ENCODE results near the gene SART3. TPM values are rescaled to one million over a fixed set of nuclear protein-coding genes. Genes with fewer than 3 reads are reported as not detected.
A peak's percentile ranks its signal among the peaks of the same experiment; 100 is the strongest.

SART3 gene
- total and polyA plus RNA-seq, 10 of the 15 experiments (the other 5 are each of a cell fraction or from before 2014, with no cell fraction given): 8.8 to 179 (median 54.9) TPM

DNA sequence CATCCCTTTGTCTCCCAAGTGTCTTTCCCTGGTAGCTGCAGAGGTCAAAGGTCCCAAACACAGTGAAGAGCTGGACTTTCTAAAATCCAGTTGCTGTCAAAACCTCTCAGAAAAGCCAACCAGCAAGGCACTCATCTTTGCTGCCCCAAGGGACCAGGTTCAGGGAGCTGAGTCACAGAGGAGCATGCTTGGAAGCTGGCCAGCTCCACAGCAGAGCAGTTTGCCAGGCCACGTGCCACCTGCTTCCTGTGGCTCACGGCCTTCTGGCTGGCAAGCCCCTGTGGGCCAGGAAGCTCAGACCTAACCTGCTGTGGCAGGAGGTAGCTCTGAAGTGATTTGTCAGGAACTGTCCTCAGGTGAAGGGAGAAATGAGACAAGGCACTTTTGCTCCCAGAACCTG, 5.0 kb upstream of the SART3 start (continued):
- TF ChIP-seq NR2C2 (IDR thresholded peaks at IDR 0.05; ENCODE audit: borderline replicate concordance, control insufficient read depth, insufficient read length, low read depth): no peak
- TF ChIP-seq RFX5 (IDR thresholded peaks at IDR 0.05; ENCODE audit: low read depth, low read length): no peak
- TF ChIP-seq HDGF (IDR thresholded peaks at IDR 0.05): 0 out of 2 replicates have a peak, but pooled peaks have one; percentile 53
- peak; percentile 88 for TF ChIP-seq IKZF1 (conservative IDR thresholded peaks at IDR 0.05)
- no peak for TF ChIP-seq CBX3 (IDR thresholded peaks at IDR 0.05; ENCODE audit: borderline replicate concordance, low read depth)
- no peak for TF ChIP-seq ATF7 (IDR thresholded peaks at IDR 0.05; ENCODE audit: low read depth)
- TF ChIP-seq, protein P1, sequence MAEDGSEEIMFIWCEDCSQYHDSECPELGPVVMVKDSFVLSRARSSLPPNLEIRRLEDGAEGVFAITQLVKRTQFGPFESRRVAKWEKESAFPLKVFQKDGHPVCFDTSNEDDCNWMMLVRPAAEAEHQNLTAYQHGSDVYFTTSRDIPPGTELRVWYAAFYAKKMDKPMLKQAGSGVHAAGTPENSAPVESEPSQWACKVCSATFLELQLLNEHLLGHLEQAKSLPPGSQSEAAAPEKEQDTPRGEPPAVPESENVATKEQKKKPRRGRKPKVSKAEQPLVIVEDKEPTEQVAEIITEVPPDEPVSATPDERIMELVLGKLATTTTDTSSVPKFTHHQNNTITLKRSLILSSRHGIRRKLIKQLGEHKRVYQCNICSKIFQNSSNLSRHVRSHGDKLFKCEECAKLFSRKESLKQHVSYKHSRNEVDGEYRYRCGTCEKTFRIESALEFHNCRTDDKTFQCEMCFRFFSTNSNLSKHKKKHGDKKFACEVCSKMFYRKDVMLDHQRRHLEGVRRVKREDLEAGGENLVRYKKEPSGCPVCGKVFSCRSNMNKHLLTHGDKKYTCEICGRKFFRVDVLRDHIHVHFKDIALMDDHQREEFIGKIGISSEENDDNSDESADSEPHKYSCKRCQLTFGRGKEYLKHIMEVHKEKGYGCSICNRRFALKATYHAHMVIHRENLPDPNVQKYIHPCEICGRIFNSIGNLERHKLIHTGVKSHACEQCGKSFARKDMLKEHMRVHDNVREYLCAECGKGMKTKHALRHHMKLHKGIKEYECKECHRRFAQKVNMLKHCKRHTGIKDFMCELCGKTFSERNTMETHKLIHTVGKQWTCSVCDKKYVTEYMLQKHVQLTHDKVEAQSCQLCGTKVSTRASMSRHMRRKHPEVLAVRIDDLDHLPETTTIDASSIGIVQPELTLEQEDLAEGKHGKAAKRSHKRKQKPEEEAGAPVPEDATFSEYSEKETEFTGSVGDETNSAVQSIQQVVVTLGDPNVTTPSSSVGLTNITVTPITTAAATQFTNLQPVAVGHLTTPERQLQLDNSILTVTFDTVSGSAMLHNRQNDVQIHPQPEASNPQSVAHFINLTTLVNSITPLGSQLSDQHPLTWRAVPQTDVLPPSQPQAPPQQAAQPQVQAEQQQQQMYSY (CRISPR knock-in tag; IDR thresholded peaks at IDR 0.05): no peak
- TF ChIP-seq, protein P2, sequence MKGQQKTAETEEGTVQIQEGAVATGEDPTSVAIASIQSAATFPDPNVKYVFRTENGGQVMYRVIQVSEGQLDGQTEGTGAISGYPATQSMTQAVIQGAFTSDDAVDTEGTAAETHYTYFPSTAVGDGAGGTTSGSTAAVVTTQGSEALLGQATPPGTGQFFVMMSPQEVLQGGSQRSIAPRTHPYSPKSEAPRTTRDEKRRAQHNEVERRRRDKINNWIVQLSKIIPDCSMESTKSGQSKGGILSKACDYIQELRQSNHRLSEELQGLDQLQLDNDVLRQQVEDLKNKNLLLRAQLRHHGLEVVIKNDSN (IDR thresholded peaks at IDR 0.05; ENCODE audit: borderline replicate concordance, extremely low read length, insufficient read depth, low read depth, low read length): peak; percentile 63
- peak; percentile 95 for TF ChIP-seq MEF2B (IDR thresholded peaks at IDR 0.05; ENCODE audit: partially characterized antibody, poor library complexity, severe bottlenecking)
- TF ChIP-seq GATAD2B (conservative IDR thresholded peaks at IDR 0.05; ENCODE audit: low read depth): peak; percentile 81
- no peak for TF ChIP-seq SMAD5 (IDR thresholded peaks at IDR 0.05; ENCODE audit: low read depth)
- TF ChIP-seq POLR2A (IDR thresholded peaks at IDR 0.05; ENCODE audit: low read depth, low read length): peak; percentile 71
- TF ChIP-seq ZZZ3 (IDR thresholded peaks at IDR 0.05; ENCODE audit: control insufficient read depth, insufficient read length, low read depth): no peak
- TF ChIP-seq KDM1A (IDR thresholded peaks at IDR 0.05; ENCODE audit: borderline replicate concordance): no peak
- TF ChIP-seq, protein P3, sequence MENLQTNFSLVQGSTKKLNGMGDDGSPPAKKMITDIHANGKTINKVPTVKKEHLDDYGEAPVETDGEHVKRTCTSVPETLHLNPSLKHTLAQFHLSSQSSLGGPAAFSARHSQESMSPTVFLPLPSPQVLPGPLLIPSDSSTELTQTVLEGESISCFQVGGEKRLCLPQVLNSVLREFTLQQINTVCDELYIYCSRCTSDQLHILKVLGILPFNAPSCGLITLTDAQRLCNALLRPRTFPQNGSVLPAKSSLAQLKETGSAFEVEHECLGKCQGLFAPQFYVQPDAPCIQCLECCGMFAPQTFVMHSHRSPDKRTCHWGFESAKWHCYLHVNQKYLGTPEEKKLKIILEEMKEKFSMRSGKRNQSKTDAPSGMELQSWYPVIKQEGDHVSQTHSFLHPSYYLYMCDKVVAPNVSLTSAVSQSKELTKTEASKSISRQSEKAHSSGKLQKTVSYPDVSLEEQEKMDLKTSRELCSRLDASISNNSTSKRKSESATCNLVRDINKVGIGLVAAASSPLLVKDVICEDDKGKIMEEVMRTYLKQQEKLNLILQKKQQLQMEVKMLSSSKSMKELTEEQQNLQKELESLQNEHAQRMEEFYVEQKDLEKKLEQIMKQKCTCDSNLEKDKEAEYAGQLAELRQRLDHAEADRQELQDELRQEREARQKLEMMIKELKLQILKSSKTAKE (IDR thresholded peaks at IDR 0.05; ENCODE audit: low read depth, poor library complexity, severe bottlenecking): no peak
- peak; percentile 56; the same call in 1 of the 2 replicates for TF ChIP-seq NR2C1 (IDR thresholded peaks at IDR 0.05)
- TF ChIP-seq PAX5 (IDR thresholded peaks at IDR 0.05; ENCODE audit: borderline replicate concordance, low read depth, low read length): peak; percentile 53; the same call in 1 of the 2 replicates
- TF ChIP-seq FOXM1 (IDR thresholded peaks at IDR 0.05; ENCODE audit: low read depth, low read length): no peak
- TF ChIP-seq DPF2 (IDR thresholded peaks at IDR 0.05): 0 out of 2 replicates have a peak, but pooled peaks have one; percentile 64
- TF ChIP-seq EED (IDR thresholded peaks at IDR 0.05; ENCODE audit: low read depth): peak; percentile 56
- TF ChIP-seq RUNX3 (IDR thresholded peaks at IDR 0.05; ENCODE audit: low read length): no peak
- TF ChIP-seq SMARCA5 (IDR thresholded peaks at IDR 0.05): no peak
- TF ChIP-seq BMI1 (IDR thresholded peaks at IDR 0.05; ENCODE audit: borderline replicate concordance): no peak
- TF ChIP-seq BACH1 (IDR thresholded peaks at IDR 0.05; ENCODE audit: borderline replicate concordance): 0 out of 2 replicates have a peak, but pooled peaks have one; percentile 56
- TF ChIP-seq MYB (IDR thresholded peaks at IDR 0.05; ENCODE audit: borderline replicate concordance, low read depth, low read length): no peak
- TF ChIP-seq TARDBP (IDR thresholded peaks at IDR 0.05; ENCODE audit: borderline replicate concordance): no peak
- TF ChIP-seq, protein P4, sequence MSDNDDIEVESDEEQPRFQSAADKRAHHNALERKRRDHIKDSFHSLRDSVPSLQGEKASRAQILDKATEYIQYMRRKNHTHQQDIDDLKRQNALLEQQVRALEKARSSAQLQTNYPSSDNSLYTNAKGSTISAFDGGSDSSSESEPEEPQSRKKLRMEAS (IDR thresholded peaks at IDR 0.05; ENCODE audit: low read depth, low read length): 0 out of 2 replicates have a peak, but pooled peaks have one; percentile 46

Measured in GM12878 (cell line).